ENCODE measurements around the gene UBE2G2.

GRCh38 chr21:44817914-44818639 lies 16.5 kb upstream of the UBE2G2 start, which contains the start of gene SUMO3:
- TF ChIP-seq POLR2A (IDR thresholded peaks at IDR 0.05), result peak; percentile 80
- peak in 1 of 5 experiments; percentile 6 for TF ChIP-seq CTCF (IDR thresholded peaks at IDR 0.05)
